Transverse colon (tissue), 4 donors: Measurements from ENCODE around the gene NEK2.

Experiments used
- CTCF ChIP-seq, 5 experiments: fragments of 200-600 bp in 3 of 5; fragments of 450-650 bp in 2 of 5; sonication (generic) in 3 of 5; IDR thresholded peaks; 1 replicate in 2 of 5; 2 replicates in 3 of 5; pipeline ENCODE4 v1.5.1; 2016 to 2017; ENCODE audit warnings: antibody characterized with exemption in 5 of 5, inconsistent platforms in 3 of 5, mild to moderate bottlenecking in 2 of 5, moderate library complexity in 1 of 5
- EP300 ChIP-seq: sonication (generic); formaldehyde crosslinking; IDR thresholded peaks from one replicate; pipeline ENCODE4 v1.6.1; 2017; ENCODE audit warnings: antibody characterized with exemption, low read depth
- POLR2A ChIP-seq: fragments of 450-650 bp; IDR thresholded peaks from one replicate; pipeline ENCODE4 v1.6.1; 2016; ENCODE audit warnings: antibody characterized with exemption, mild to moderate bottlenecking, moderate library complexity
- POLR2AphosphoS5 ChIP-seq, 3 donors: sonication (generic); formaldehyde crosslinking; IDR thresholded peaks; one replicate each; pipeline ENCODE4 v1.6.1; 2016; ENCODE audit warnings: antibody characterized with exemption in 3 of 3

DNA sequence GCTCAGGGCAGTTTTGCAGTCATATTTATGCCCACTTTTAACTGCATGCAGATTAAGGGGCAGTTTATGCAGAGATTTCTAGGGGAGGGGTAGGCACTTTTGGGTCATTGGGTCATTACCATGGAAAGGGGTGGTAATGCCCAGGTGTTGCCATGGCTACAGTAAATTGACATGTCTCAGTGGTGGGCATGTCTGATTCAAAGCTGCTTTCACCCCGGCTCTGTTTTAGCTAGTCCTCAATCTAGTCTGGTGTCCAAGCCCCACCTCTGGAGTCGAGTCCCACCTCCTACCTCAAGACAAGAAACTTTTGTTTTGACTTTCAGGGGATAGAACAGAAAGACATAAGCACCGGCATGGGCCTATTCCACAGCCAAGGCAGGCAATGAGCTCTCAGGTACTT, 8.9 kb upstream of the NEK2 start:
- TF ChIP-seq CTCF (IDR thresholded peaks at IDR 0.05) (no peak), EP300 (no peak), POLR2A (no peak), POLR2AphosphoS5 (IDR thresholded peaks at IDR 0.05) (no peak)
